Testis (tissue), 2 donors: Measurements from ENCODE around the gene SEMA3G.

ENCODE experiments used
- CTCF ChIP-seq, 3 experiments: fragments of 450-650 bp in 2 of 3; fragments of 200-600 bp in 1 of 3; sonication (generic) in 1 of 3; IDR thresholded peaks; one replicate each; pipeline ENCODE4 v1.5.1; 2016 to 2019; ENCODE audit warnings: antibody characterized with exemption in 3 of 3, mild to moderate bottlenecking in 2 of 3, moderate library complexity in 1 of 3
- POLR2A ChIP-seq: fragments of 450-650 bp; IDR thresholded peaks from one replicate; pipeline ENCODE4 v1.6.1; 2017; ENCODE audit warnings: antibody characterized with exemption, mild to moderate bottlenecking, moderate library complexity

GRCh38 chr3:52406791-52407510, 38.0 kb downstream of the SEMA3G start:
- TF ChIP-seq CTCF (IDR thresholded peaks at IDR 0.05): no peak
- no peak for TF ChIP-seq POLR2A
